ENCODE results near the gene SLC2A11. TPM values are rescaled to one million over a fixed set of nuclear protein-coding genes. Genes with fewer than 3 reads are reported as not detected.

SLC2A11 gene, protein sequence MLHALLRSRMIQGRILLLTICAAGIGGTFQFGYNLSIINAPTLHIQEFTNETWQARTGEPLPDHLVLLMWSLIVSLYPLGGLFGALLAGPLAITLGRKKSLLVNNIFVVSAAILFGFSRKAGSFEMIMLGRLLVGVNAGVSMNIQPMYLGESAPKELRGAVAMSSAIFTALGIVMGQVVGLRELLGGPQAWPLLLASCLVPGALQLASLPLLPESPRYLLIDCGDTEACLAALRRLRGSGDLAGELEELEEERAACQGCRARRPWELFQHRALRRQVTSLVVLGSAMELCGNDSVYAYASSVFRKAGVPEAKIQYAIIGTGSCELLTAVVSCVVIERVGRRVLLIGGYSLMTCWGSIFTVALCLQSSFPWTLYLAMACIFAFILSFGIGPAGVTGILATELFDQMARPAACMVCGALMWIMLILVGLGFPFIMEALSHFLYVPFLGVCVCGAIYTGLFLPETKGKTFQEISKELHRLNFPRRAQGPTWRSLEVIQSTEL
- polyA plus RNA-seq (2013, experiment 1 of 2), result 11.4 TPM
- polyA plus RNA-seq (2013, experiment 2 of 2), result 10.5 TPM

DNA sequence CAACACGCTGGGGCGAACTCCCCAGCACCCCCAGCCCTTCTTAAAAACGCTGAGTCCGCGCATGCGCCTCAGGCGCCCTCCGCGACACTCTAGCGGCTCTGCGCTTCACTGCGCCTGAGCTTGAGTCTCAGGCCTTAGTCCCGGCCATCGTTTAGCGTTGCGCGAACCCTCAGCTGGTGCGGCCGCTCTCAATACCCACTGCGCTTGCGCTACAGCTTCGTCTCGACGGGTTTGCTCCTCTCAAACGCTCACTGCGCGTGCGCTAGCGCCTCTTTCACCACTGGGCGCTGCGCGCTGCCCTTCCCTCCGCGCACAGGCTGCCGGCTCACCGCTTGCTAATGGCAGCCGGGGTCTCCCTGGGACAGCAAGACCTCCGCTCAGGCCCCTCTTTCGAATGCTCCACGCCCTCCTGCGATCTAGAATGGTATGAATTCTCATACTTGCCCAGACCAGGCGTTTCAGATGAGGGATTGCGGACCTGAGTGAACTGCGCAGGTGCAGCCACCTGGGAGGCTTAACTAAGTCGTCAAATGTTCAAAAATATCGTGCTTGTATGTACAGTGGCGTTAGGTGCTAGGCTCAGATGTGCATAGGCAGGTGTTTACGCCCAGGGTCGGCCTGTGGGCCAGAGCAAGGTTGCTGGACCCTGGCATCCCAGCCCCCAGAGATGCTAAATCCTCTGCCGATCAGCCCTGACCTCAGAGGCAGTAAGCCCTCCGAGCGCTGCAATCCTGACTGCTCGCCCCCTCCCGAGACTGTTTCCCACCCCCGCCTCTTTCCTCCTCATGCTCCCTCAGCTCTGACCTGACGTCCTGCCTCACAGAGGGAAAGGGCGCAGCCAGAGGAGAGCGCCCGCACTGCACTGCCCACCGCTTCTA lies at the start of gene SLC2A11:
Gene SLC2A11, plus strand, starts transcription at position 270 of the 878 bp plus-strand sequence. Its CDS starts 125 bp downstream, at position 395.
- Histone ChIP-seq H3K23ac (ENCODE audit: low read depth, low read length, poor library complexity) (peak within 1 kb of the TSS; percentile 37), H3K36me3 (replicated peaks in 1 of 2; ENCODE audit: control insufficient read depth in 2 of 2, insufficient read depth in 2 of 2, low read length in 2 of 2) (peaks cover 0 to 6% of the 10 kb centered on the region in 2 donors), H2BK12ac (ENCODE audit: low read length) (no peak within 1 kb of the TSS), H2BK15ac (ENCODE audit: low read length) (peak within 1 kb of the TSS; percentile 96), H3K27me3 (ENCODE audit: control insufficient read depth in 3 of 3, insufficient read depth in 3 of 3, low read depth in 1 of 3, low read length in 3 of 3) (no peaks in the 10 kb centered on the region), H2AFZ (ENCODE audit: low read length) (peak within 1 kb of the TSS; percentile 89), H3K9me3 (replicated peaks in 1 of 2; ENCODE audit: control insufficient read depth in 2 of 2, insufficient read depth in 1 of 2, low read depth in 1 of 2, low read length in 2 of 2) (no peaks in the 10 kb centered on the region), H3K79me1 (ENCODE audit: low read depth, low read length) (no peaks in the 10 kb centered on the region), H3K14ac (ENCODE audit: low read length) (peak within 1 kb of the TSS; percentile 92), H4K8ac (ENCODE audit: low read depth, low read length) (no peak within 1 kb of the TSS), H3K4me3 (ENCODE audit: low read length in 2 of 2) (peak within 1 kb of the TSS; percentile 70 to 84), H2AK5ac (ENCODE audit: low read depth, low read length) (peak within 1 kb of the TSS; percentile 51), H2BK5ac (ENCODE audit: low read length) (peak within 1 kb of the TSS; percentile 7), H3K4ac (ENCODE audit: low read length) (no peak within 1 kb of the TSS), H3K9ac (ENCODE audit: low read depth, low read length, poor library complexity) (peak within 1 kb of the TSS; percentile 90), H3K4me1 (ENCODE audit: control insufficient read depth in 2 of 2, insufficient read depth in 1 of 2, low read depth in 1 of 2, low read length in 2 of 2) (peaks cover 0 to 8% of the 10 kb centered on the region in 2 donors), H3K18ac (ENCODE audit: low read length) (peak within 1 kb of the TSS; percentile 94), H3K4me2 (ENCODE audit: insufficient read depth, low read length, poor library complexity, severe bottlenecking) (peak within 1 kb of the TSS; percentile 99), H3K27ac (replicated peaks; ENCODE audit: low read length) (peak within 1 kb of the TSS; percentile 87), H2BK120ac (ENCODE audit: low read depth, low read length) (peak within 1 kb of the TSS; percentile 35), H4K91ac (ENCODE audit: low read depth, low read length, poor library complexity) (no peak within 1 kb of the TSS)
- WGBS, 2 donors (ENCODE audit: extremely low coverage in 2 of 2, insufficient read length in 2 of 2, insufficient replicate concordance in 1 of 2), result no CpG with 5 or more reads among the region's 60 CpGs
- peak; percentile 98 for DNase-seq (ENCODE audit: low spot score)

DNA sequence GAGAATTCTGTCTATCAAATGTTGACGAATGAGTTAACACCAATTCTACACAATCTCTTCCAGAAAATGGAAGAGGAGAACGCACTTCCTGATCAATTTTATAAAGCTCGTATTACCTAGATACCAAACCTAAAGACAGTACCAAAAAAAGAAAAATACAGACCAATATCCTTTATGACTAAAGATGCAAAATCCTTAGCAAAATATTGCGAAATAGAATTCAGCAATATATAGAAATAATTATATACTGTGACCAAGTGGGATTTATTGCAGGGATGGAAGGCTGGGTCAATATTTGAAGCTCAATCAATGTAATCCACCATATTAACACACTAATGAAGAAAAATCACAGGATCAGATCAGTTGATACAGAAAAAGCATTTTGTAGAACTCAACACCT lies 45.3 kb upstream of the SLC2A11 start:
- H2BK15ac ChIP-seq (ENCODE audit: low read length), result no peak overlapping the region
- H3K79me1 ChIP-seq (ENCODE audit: low read depth, low read length), result no peaks in the 10 kb centered on the region
- no peaks in the 10 kb centered on the region for H3K27me3 ChIP-seq (ENCODE audit: control insufficient read depth in 3 of 3, insufficient read depth in 3 of 3, low read depth in 1 of 3, low read length in 3 of 3)
- H3K4me1 ChIP-seq (ENCODE audit: control insufficient read depth in 2 of 2, insufficient read depth in 1 of 2, low read depth in 1 of 2, low read length in 2 of 2), result no peaks in the 10 kb centered on the region
- H3K36me3 ChIP-seq (replicated peaks in 1 of 2; ENCODE audit: control insufficient read depth in 2 of 2, insufficient read depth in 2 of 2, low read length in 2 of 2), result peaks cover 20 to 73% of the 10 kb centered on the region in 2 donors
- no peak overlapping the region for H3K4ac ChIP-seq (ENCODE audit: low read length)
- H2BK12ac ChIP-seq (ENCODE audit: low read length), result no peak overlapping the region
- no CpG with 5 or more reads among the region's 4 CpGs for WGBS, 2 donors (ENCODE audit: extremely low coverage in 2 of 2, insufficient read length in 2 of 2, insufficient replicate concordance in 1 of 2)
- H2AFZ ChIP-seq (ENCODE audit: low read length), result no peak overlapping the region
- H2AK5ac ChIP-seq (ENCODE audit: low read depth, low read length), result no peak overlapping the region
- no peak for DNase-seq (ENCODE audit: low spot score)
- no peaks in the 10 kb centered on the region for H3K9me3 ChIP-seq (replicated peaks in 1 of 2; ENCODE audit: control insufficient read depth in 2 of 2, insufficient read depth in 1 of 2, low read depth in 1 of 2, low read length in 2 of 2)
- H3K18ac ChIP-seq (ENCODE audit: low read length), result no peak overlapping the region
- no peak overlapping the region for H3K9ac ChIP-seq (ENCODE audit: low read depth, low read length, poor library complexity)
- H2BK5ac ChIP-seq (ENCODE audit: low read length), result no peak overlapping the region
- H4K8ac ChIP-seq (ENCODE audit: low read depth, low read length), result no peak overlapping the region
- H3K27ac ChIP-seq (replicated peaks; ENCODE audit: low read length), result no peak overlapping the region
- no peak overlapping the region for H3K4me3 ChIP-seq (ENCODE audit: low read length in 2 of 2)
- H4K91ac ChIP-seq (ENCODE audit: low read depth, low read length, poor library complexity), result no peak overlapping the region
- H2BK120ac ChIP-seq (ENCODE audit: low read depth, low read length), result no peak overlapping the region
- no peak overlapping the region for H3K23ac ChIP-seq (ENCODE audit: low read depth, low read length, poor library complexity)
- no peak overlapping the region for H3K14ac ChIP-seq (ENCODE audit: low read length)
- no peak overlapping the region for H3K4me2 ChIP-seq (ENCODE audit: insufficient read depth, low read length, poor library complexity, severe bottlenecking)

DNA sequence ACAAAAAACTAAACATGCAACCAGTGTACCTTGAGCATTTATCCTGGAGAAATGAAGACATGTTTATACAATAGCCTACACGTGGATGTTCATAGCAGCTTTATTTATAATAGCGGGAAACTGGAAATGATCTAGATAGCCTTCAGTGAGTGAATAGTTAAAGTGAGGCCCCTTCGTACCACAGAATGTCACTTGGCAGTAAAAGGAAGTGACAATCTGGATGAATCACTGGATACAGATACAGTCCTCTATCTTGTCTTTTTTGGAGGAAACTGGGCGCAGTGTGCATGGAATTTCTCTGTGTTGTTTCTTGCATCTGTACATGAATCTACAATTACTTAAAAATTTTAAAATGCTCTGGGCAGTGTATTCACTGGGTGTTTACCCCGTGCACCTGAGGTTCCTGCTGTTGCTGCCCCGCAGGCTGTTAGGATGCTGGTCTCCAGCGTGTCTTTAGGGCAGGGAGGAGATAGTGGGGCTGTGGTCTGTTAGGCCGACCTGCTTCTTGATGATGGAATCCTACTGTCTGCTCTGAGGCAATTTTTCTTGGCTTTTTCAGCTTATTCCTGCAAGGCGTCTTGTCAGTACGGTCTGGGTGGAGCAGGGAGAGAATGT lies 42.0 kb upstream of the SLC2A11 start:
- Histone ChIP-seq H3K27ac (replicated peaks; ENCODE audit: low read length) (no peak overlapping the region), H2BK120ac (ENCODE audit: low read depth, low read length) (no peak overlapping the region), H3K4me3 (ENCODE audit: low read length in 2 of 2) (no peak overlapping the region), H3K79me1 (ENCODE audit: low read depth, low read length) (no peaks in the 10 kb centered on the region), H3K14ac (ENCODE audit: low read length) (no peak overlapping the region), H2BK15ac (ENCODE audit: low read length) (no peak overlapping the region), H4K8ac (ENCODE audit: low read depth, low read length) (no peak overlapping the region), H3K4me1 (ENCODE audit: control insufficient read depth in 2 of 2, insufficient read depth in 1 of 2, low read depth in 1 of 2, low read length in 2 of 2) (no peaks in the 10 kb centered on the region), H3K9me3 (replicated peaks in 1 of 2; ENCODE audit: control insufficient read depth in 2 of 2, insufficient read depth in 1 of 2, low read depth in 1 of 2, low read length in 2 of 2) (no peaks in the 10 kb centered on the region), H3K27me3 (ENCODE audit: control insufficient read depth in 3 of 3, insufficient read depth in 3 of 3, low read depth in 1 of 3, low read length in 3 of 3) (no peaks in the 10 kb centered on the region), H3K9ac (ENCODE audit: low read depth, low read length, poor library complexity) (no peak overlapping the region), H3K4me2 (ENCODE audit: insufficient read depth, low read length, poor library complexity, severe bottlenecking) (no peak overlapping the region), H2AK5ac (ENCODE audit: low read depth, low read length) (no peak overlapping the region), H2BK12ac (ENCODE audit: low read length) (no peak overlapping the region), H3K23ac (ENCODE audit: low read depth, low read length, poor library complexity) (no peak overlapping the region), H3K36me3 (replicated peaks in 1 of 2; ENCODE audit: control insufficient read depth in 2 of 2, insufficient read depth in 2 of 2, low read length in 2 of 2) (peaks cover 27 to 97% of the 10 kb centered on the region in 2 donors), H3K18ac (ENCODE audit: low read length) (no peak overlapping the region), H3K4ac (ENCODE audit: low read length) (no peak overlapping the region), H2BK5ac (ENCODE audit: low read length) (no peak overlapping the region), H2AFZ (ENCODE audit: low read length) (no peak overlapping the region), H4K91ac (ENCODE audit: low read depth, low read length, poor library complexity) (no peak overlapping the region)
- WGBS, 2 donors (ENCODE audit: extremely low coverage in 2 of 2, insufficient read length in 2 of 2, insufficient replicate concordance in 1 of 2), result no CpG with 5 or more reads among the region's 10 CpGs
- no peak for DNase-seq (ENCODE audit: low spot score)

All from neuronal stem cell (in vitro differentiated cells).